ENCODE results near the gene C10orf67.

DNA sequence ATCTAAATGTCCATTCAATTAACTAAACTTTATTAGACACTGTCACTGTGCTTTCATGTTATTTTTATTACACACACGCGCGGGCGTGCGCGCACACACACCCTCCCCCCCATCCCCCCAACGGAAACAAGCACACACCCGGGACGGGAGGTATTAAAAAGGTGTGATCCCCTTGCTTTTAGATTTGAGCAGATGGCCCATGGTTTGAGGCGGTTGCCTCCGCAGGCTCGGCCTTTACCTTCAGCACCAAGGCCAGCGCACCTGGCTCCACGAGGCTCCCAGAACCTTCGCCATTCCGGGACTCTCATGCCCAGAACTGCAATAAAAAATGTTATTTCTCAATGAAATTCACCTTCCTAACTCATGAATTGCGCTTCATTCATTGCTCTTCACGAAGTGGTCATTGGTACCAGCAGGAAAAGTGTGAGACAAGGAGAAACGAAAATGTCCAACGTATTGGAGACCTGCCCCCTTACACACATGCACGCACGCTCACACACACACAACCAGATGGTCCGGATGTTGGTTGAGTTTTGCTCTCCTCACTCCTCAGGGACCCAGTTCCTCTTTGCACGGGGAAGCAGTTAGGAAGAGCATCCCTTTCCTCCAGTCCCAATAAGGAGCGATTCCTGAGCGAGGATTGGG lies 173.2 kb downstream of the C10orf67 start:
- TF ChIP-seq, protein P1, sequence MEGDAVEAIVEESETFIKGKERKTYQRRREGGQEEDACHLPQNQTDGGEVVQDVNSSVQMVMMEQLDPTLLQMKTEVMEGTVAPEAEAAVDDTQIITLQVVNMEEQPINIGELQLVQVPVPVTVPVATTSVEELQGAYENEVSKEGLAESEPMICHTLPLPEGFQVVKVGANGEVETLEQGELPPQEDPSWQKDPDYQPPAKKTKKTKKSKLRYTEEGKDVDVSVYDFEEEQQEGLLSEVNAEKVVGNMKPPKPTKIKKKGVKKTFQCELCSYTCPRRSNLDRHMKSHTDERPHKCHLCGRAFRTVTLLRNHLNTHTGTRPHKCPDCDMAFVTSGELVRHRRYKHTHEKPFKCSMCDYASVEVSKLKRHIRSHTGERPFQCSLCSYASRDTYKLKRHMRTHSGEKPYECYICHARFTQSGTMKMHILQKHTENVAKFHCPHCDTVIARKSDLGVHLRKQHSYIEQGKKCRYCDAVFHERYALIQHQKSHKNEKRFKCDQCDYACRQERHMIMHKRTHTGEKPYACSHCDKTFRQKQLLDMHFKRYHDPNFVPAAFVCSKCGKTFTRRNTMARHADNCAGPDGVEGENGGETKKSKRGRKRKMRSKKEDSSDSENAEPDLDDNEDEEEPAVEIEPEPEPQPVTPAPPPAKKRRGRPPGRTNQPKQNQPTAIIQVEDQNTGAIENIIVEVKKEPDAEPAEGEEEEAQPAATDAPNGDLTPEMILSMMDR (IDR thresholded peaks at IDR 0.05; ENCODE audit: insufficient read depth, low read length), result no peak
- TF ChIP-seq SPI1 (IDR thresholded peaks at IDR 0.05; ENCODE audit: borderline replicate concordance, low read depth), result no peak
- no peak for TF ChIP-seq POLR2AphosphoS5 (IDR thresholded peaks at IDR 0.05; ENCODE audit: low read depth)

Measured in HL-60 (cell line).